ENCODE data around the gene RNF217.

Gene RNF217

GRCh38 chr6:124982669-124983068 is 20.4 kb downstream of the RNF217 start:
- TF ChIP-seq ZFP3 (CRISPR knock-in tag; IDR thresholded peaks at IDR 0.05), result no peak
- no peak for TF ChIP-seq CSRNP3 (CRISPR knock-in tag; IDR thresholded peaks at IDR 0.05)
- TF ChIP-seq, protein P1, sequence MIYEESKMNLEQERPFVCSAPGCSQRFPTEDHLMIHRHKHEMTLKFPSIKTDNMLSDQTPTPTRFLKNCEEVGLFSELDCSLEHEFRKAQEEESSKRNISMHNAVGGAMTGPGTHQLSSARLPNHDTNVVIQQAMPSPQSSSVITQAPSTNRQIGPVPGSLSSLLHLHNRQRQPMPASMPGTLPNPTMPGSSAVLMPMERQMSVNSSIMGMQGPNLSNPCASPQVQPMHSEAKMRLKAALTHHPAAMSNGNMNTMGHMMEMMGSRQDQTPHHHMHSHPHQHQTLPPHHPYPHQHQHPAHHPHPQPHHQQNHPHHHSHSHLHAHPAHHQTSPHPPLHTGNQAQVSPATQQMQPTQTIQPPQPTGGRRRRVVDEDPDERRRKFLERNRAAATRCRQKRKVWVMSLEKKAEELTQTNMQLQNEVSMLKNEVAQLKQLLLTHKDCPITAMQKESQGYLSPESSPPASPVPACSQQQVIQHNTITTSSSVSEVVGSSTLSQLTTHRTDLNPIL (CRISPR knock-in tag; IDR thresholded peaks at IDR 0.05; ENCODE audit: low read depth), result no peak
- TF ChIP-seq ZC3H10 (CRISPR knock-in tag; IDR thresholded peaks at IDR 0.05), result no peak
- TF ChIP-seq ZNF70 (CRISPR knock-in tag; IDR thresholded peaks at IDR 0.05), result no peak
- TF ChIP-seq ZFP30 (CRISPR knock-in tag; IDR thresholded peaks at IDR 0.05), result no peak
- TF ChIP-seq ZNF8 (CRISPR knock-in tag; IDR thresholded peaks at IDR 0.05), result no peak
- no peak for TF ChIP-seq ZNF565 (CRISPR knock-in tag; conservative IDR thresholded peaks at IDR 0.05; ENCODE audit: low read depth)
- TF ChIP-seq TOX (CRISPR knock-in tag; IDR thresholded peaks at IDR 0.05; ENCODE audit: borderline replicate concordance), result no peak
- no peak for TF ChIP-seq OSR1 (CRISPR knock-in tag; IDR thresholded peaks at IDR 0.05)
- TF ChIP-seq, protein P2, sequence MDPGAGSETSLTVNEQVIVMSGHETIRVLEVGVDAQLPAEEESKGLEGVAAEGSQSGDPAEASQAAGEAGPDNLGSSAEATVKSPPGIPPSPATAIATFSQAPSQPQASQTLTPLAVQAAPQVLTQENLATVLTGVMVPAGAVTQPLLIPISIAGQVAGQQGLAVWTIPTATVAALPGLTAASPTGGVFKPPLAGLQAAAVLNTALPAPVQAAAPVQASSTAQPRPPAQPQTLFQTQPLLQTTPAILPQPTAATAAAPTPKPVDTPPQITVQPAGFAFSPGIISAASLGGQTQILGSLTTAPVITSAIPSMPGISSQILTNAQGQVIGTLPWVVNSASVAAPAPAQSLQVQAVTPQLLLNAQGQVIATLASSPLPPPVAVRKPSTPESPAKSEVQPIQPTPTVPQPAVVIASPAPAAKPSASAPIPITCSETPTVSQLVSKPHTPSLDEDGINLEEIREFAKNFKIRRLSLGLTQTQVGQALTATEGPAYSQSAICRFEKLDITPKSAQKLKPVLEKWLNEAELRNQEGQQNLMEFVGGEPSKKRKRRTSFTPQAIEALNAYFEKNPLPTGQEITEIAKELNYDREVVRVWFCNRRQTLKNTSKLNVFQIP (CRISPR knock-in tag; IDR thresholded peaks at IDR 0.05; ENCODE audit: borderline replicate concordance, low read depth), result no peak
- TF ChIP-seq CSDC2 (CRISPR knock-in tag; IDR thresholded peaks at IDR 0.05), result no peak
- TF ChIP-seq GLIS3 (CRISPR knock-in tag; IDR thresholded peaks at IDR 0.05), result no peak
- TF ChIP-seq ARNTL (CRISPR knock-in tag; IDR thresholded peaks at IDR 0.05; ENCODE audit: borderline replicate concordance, low read depth), result no peak
- TF ChIP-seq, protein P3, sequence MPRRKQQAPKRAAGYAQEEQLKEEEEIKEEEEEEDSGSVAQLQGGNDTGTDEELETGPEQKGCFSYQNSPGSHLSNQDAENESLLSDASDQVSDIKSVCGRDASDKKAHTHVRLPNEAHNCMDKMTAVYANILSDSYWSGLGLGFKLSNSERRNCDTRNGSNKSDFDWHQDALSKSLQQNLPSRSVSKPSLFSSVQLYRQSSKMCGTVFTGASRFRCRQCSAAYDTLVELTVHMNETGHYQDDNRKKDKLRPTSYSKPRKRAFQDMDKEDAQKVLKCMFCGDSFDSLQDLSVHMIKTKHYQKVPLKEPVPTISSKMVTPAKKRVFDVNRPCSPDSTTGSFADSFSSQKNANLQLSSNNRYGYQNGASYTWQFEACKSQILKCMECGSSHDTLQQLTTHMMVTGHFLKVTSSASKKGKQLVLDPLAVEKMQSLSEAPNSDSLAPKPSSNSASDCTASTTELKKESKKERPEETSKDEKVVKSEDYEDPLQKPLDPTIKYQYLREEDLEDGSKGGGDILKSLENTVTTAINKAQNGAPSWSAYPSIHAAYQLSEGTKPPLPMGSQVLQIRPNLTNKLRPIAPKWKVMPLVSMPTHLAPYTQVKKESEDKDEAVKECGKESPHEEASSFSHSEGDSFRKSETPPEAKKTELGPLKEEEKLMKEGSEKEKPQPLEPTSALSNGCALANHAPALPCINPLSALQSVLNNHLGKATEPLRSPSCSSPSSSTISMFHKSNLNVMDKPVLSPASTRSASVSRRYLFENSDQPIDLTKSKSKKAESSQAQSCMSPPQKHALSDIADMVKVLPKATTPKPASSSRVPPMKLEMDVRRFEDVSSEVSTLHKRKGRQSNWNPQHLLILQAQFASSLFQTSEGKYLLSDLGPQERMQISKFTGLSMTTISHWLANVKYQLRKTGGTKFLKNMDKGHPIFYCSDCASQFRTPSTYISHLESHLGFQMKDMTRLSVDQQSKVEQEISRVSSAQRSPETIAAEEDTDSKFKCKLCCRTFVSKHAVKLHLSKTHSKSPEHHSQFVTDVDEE (CRISPR knock-in tag; IDR thresholded peaks at IDR 0.05), result no peak
- no peak for ATAC-seq

GRCh38 chr6:124983383-124984083 is 21.3 kb downstream of the RNF217 start:
- no peak for TF ChIP-seq SNAI2 (CRISPR knock-in tag; IDR thresholded peaks at IDR 0.05)
- no peak for TF ChIP-seq PPARA (CRISPR knock-in tag; IDR thresholded peaks at IDR 0.05; ENCODE audit: borderline replicate concordance)
- no peak for TF ChIP-seq TCF4 (CRISPR knock-in tag; IDR thresholded peaks at IDR 0.05; ENCODE audit: borderline replicate concordance)
- TF ChIP-seq TOX (CRISPR knock-in tag; IDR thresholded peaks at IDR 0.05; ENCODE audit: borderline replicate concordance), result no peak
- TF ChIP-seq ZC3H10 (CRISPR knock-in tag; IDR thresholded peaks at IDR 0.05), result no peak
- no peak for TF ChIP-seq RARB (CRISPR knock-in tag; IDR thresholded peaks at IDR 0.05)
- no peak for TF ChIP-seq PATZ1 (CRISPR knock-in tag; IDR thresholded peaks at IDR 0.05; ENCODE audit: borderline replicate concordance)
- TF ChIP-seq ARNTL (CRISPR knock-in tag; IDR thresholded peaks at IDR 0.05; ENCODE audit: borderline replicate concordance, low read depth), result no peak
- TF ChIP-seq CSRNP3 (CRISPR knock-in tag; IDR thresholded peaks at IDR 0.05), result no peak
- no peak for TF ChIP-seq ZFP3 (CRISPR knock-in tag; IDR thresholded peaks at IDR 0.05)
- TF ChIP-seq ZFP30 (CRISPR knock-in tag; IDR thresholded peaks at IDR 0.05), result no peak
- no peak for TF ChIP-seq ZNF70 (CRISPR knock-in tag; IDR thresholded peaks at IDR 0.05)
- TF ChIP-seq OSR1 (CRISPR knock-in tag; IDR thresholded peaks at IDR 0.05), result no peak
- TF ChIP-seq, protein P1 (CRISPR knock-in tag; IDR thresholded peaks at IDR 0.05; ENCODE audit: low read depth), result no peak
- no peak for TF ChIP-seq BACH2 (CRISPR knock-in tag; IDR thresholded peaks at IDR 0.05; ENCODE audit: borderline replicate concordance)
- no peak for ATAC-seq

Data from SK-N-SH treated with all-trans-retinoic acid at 6 μM for 48 hours (cell line).